HepG2 (cell line): Measurements from ENCODE around the gene XKR7. TPM values are rescaled to one million over a fixed set of nuclear protein-coding genes. Genes with fewer than 3 reads are reported as not detected.

ENCODE experiments used
- ATAC-seq: fragments of 200-7000 bp; cut with Tn5 transposase; 3 replicates; pipeline ENCODE4 v1.9.1; 2020; ENCODE audit warnings: mild to moderate bottlenecking, moderate library complexity
- Bru-seq: library from RNA; stranded (reverse); fragments of 400-500 nt; gene quantifications from one replicate; lab custom pipeline; 2021; lab: Mats Ljungman, UMichigan
- BruChase-seq, 2 experiments: library from RNA; stranded (reverse); fragments of 400-500 nt; gene quantifications; one replicate each; lab custom pipeline; 2021; lab: Mats Ljungman, UMichigan
- BruUV-seq: library from RNA; stranded (reverse); fragments of 400-500 nt; replicated peaks from 2 replicates; lab custom pipeline; 2021; lab: Mats Ljungman, UMichigan
- CTCF ChIA-PET: fragments of 300-600 bp; formaldehyde crosslinking; extraction: SDS; loops from one replicate; lab custom pipeline; 2021; ENCODE audit warnings: low total read pairs, inconsistent platforms, low intra/inter-chr PET ratio; lab: Yijun Ruan, JAX
- POLR2A ChIA-PET: fragments of 350-600 bp; sonication (Branson Sonifier 250); formaldehyde crosslinking; loops from one replicate; lab custom pipeline; 2020; ENCODE audit warnings: antibody characterized with exemption, inconsistent platforms; lab: Yijun Ruan, JAX
- DNase-seq: peaks from one replicate; pipeline ENCODE4 v3.0.0-alpha.2; 2015; ENCODE audit warnings: low spot score
- FAIRE-seq: peaks from 3 replicates; lab custom pipeline; 2011; peaks lifted over from hg19 to GRCh38; lab: Jason Lieb, UNC
- H2AFZ ChIP-seq: one replicate; pipeline ENCODE4 v1.6.1; 2011; ENCODE audit warnings: low read length, inconsistent platforms
- H3K27ac ChIP-seq: fragments of 300-600 bp; 3 replicates; pipeline ENCODE4 v1.8.0; 2011; ENCODE audit warnings: mixed run types, mild to moderate bottlenecking, mixed read lengths, low read length, inconsistent platforms; ENCODE audit not compliant: insufficient read depth; ENCODE audit errors: extremely low read length
- H3K27me3 ChIP-seq, 2 experiments: fragments of 200-600 bp in 1 of 2; 2 replicates in 1 of 2; 3 replicates in 1 of 2; pipeline versions ENCODE4 v1.6.0 to v1.8.0; 2011; ENCODE audit warnings: low read length in 2 of 2, mild to moderate bottlenecking in 2 of 2, moderate library complexity in 2 of 2, inconsistent platforms in 1 of 2; ENCODE audit not compliant: insufficient read depth in 2 of 2, control insufficient read depth in 1 of 2
- H3K36me3 ChIP-seq, 2 experiments: fragments of 200-600 bp in 1 of 2; replicated peaks in 1 of 2; 2 replicates in 1 of 2; 3 replicates in 1 of 2; pipeline versions ENCODE4 v1.5.1 to v1.8.0; 2011; ENCODE audit warnings: low read length in 2 of 2, inconsistent platforms in 1 of 2; ENCODE audit not compliant: insufficient read depth in 2 of 2, control insufficient read depth in 1 of 2
- H3K4me1 ChIP-seq: 2 replicates; pipeline ENCODE4 v1.5.1; 2012; ENCODE audit warnings: low read length, inconsistent platforms; ENCODE audit not compliant: insufficient read depth
- H3K4me2 ChIP-seq: 2 replicates; pipeline ENCODE4 v1.6.0; 2011; ENCODE audit warnings: low read depth, low read length, inconsistent platforms
- H3K4me3 ChIP-seq, 3 experiments: fragments of 200-600 bp in 1 of 3; sonication (generic), shearing (Covaris generic) in 1 of 3; replicated peaks in 1 of 3; 2 replicates each; pipeline ENCODE4 v1.5.1; 2011 to 2016; ENCODE audit warnings: low read length in 3 of 3, inconsistent platforms in 2 of 3, low read depth in 2 of 3, mild to moderate bottlenecking in 2 of 3, control low read depth in 1 of 3, mixed read lengths in 1 of 3; ENCODE audit not compliant: insufficient read depth in 1 of 3
- H3K79me2 ChIP-seq: one replicate; pipeline ENCODE4 v1.6.1; 2011; ENCODE audit warnings: low read length, inconsistent platforms; ENCODE audit not compliant: insufficient read depth
- H3K9ac ChIP-seq: 2 replicates; pipeline ENCODE4 v1.6.0; 2011; ENCODE audit warnings: mild to moderate bottlenecking, low read depth, low read length, inconsistent platforms; ENCODE audit not compliant: insufficient read depth
- H3K9me3 ChIP-seq: 2 replicates; pipeline ENCODE4 v1.5.1; 2012; ENCODE audit warnings: mild to moderate bottlenecking, low read length
- H4K20me1 ChIP-seq: 2 replicates; pipeline ENCODE4 v1.6.0; 2011; ENCODE audit warnings: inconsistent platforms, mild to moderate bottlenecking, low read length, moderate library complexity; ENCODE audit not compliant: insufficient read depth
- ELF4 ChIP-seq: sonication (generic); formaldehyde crosslinking; IDR thresholded peaks from 2 replicates; pipeline ENCODE4 v1.5.0; 2020; ENCODE audit warnings: missing genetic modification reagents, mild to moderate bottlenecking, moderate library complexity, borderline replicate concordance
- ETV6 ChIP-seq: sonication (generic); formaldehyde crosslinking; conservative IDR thresholded peaks from 2 replicates; pipeline ENCODE4 v1.4.0; 2020; ENCODE audit warnings: missing genetic modification reagents
- RFX1 ChIP-seq: fragments of 450-650 bp; IDR thresholded peaks from 2 replicates; pipeline ENCODE4 v1.6.1; 2017
- WGBS: methylation state at CpG from one replicate; pipeline ENCODE4 v1.1.6; 2017; ENCODE audit warnings: low lambda C conversion rate; 5-methylcytosine and 5-hydroxymethylcytosine counted together
- in situ Hi-C: cut with HindIII; loops from 2 replicates; pipeline ENCODE4 v1.10.0; 2017; ENCODE audit warnings: low pct_unique_long_range_greater_than_20kb; ENCODE audit not compliant: extremely low pct_ligation_motif_present
- intact Hi-C: fragments of 100-400 bp; cut with micrococcal nuclease; formaldehyde crosslinking; loops from one replicate; pipeline ENCODE4 v1.10.0; 2022; ENCODE audit not compliant: unreplicated experiment
- long read RNA-seq, 2 experiments: library from RNA in 1 of 2; library from polyadenylated mRNA in 1 of 2; stranded (forward) in 1 of 2; unstranded in 1 of 2; transcript quantifications; one replicate each; pipeline ENCODE4 v2.0.0, GENCODE V29; 2019 to 2022
- polyA minus RNA-seq, 3 experiments: library from RNA; depleted of rRNA, polyadenylated mRNA; stranded (reverse); fragments of >200 nt; gene quantifications; 2 replicates each; pipeline ENCODE4 v1.2.3, GENCODE V29; 2011; ENCODE audit warnings: low replicate concordance in 1 of 3
- polyA plus RNA-seq, 8 experiments: library from polyadenylated mRNA; depleted of rRNA in 3 of 8; stranded (reverse) in 7 of 8; unstranded in 1 of 8; fragments of >200 nt; fragmentation: Illumina TruSeq in 4 of 8; extraction: Trizol in 4 of 8; gene quantifications; 2 replicates each; pipeline versions ENCODE4 v1.2.1 to v1.2.3, GENCODE V29; 2011 to 2016; ENCODE audit warnings: low read depth in 4 of 8, missing spikeins in 1 of 8, mixed read lengths in 1 of 8; ENCODE audit not compliant: insufficient read depth in 1 of 8
- total RNA-seq, 5 experiments: library from RNA; depleted of rRNA; stranded (reverse); fragments of >200 nt; fragmentation: Illumina TruSeq; extraction: Trizol; gene quantifications; 2 replicates each; pipeline ENCODE4 v1.2.3, GENCODE V29; 2016; ENCODE audit warnings: low read depth in 1 of 5
- TF ChIP-seq, protein P1 (sequence below): sonication (generic); formaldehyde crosslinking; IDR thresholded peaks from 2 replicates; pipeline ENCODE4 v1.4.0; 2020; ENCODE audit warnings: missing genetic modification reagents

Gene XKR7, protein sequence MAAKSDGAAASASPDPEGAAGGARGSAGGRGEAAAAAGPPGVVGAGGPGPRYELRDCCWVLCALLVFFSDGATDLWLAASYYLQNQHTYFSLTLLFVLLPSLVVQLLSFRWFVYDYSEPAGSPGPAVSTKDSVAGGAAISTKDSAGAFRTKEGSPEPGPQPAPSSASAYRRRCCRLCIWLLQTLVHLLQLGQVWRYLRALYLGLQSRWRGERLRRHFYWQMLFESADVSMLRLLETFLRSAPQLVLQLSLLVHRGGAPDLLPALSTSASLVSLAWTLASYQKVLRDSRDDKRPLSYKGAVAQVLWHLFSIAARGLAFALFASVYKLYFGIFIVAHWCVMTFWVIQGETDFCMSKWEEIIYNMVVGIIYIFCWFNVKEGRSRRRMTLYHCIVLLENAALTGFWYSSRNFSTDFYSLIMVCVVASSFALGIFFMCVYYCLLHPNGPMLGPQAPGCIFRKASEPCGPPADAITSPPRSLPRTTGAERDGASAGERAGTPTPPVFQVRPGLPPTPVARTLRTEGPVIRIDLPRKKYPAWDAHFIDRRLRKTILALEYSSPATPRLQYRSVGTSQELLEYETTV
- not detected in 2 replicates for total RNA-seq (2016; rRNA removed; fragmentation: Illumina TruSeq; extraction: Trizol)
- total RNA-seq (2016; cell fraction: cytosol; rRNA removed; fragmentation: Illumina TruSeq; extraction: Trizol; ENCODE audit: low read depth) = not detected in 2 replicates
- not detected in 2 replicates for total RNA-seq (2016; cell fraction: insoluble cytoplasmic fraction; rRNA removed; fragmentation: Illumina TruSeq; extraction: Trizol)
- total RNA-seq (2016; cell fraction: membrane; rRNA removed; fragmentation: Illumina TruSeq; extraction: Trizol) = not detected in 2 replicates
- not detected in 2 replicates for total RNA-seq (2016; cell fraction: nucleus; rRNA removed; fragmentation: Illumina TruSeq; extraction: Trizol)
- not detected in 2 replicates for polyA plus RNA-seq (2011; rRNA removed)
- polyA plus RNA-seq (2011; cell fraction: cytosol; rRNA removed) = not detected in 2 replicates
- not detected in 2 replicates for polyA plus RNA-seq (2011; cell fraction: nucleus; rRNA removed)
- not detected in 2 replicates for polyA plus RNA-seq (2012)
- polyA plus RNA-seq (2016; cell fraction: cytosol; fragmentation: Illumina TruSeq; extraction: Trizol; ENCODE audit: low read depth) = not detected in 2 replicates
- not detected in 2 replicates for polyA plus RNA-seq (2016; cell fraction: insoluble cytoplasmic fraction; fragmentation: Illumina TruSeq; extraction: Trizol; ENCODE audit: low read depth)
- not detected in 2 replicates for polyA plus RNA-seq (2016; cell fraction: membrane; fragmentation: Illumina TruSeq; extraction: Trizol; ENCODE audit: low read depth)
- polyA plus RNA-seq (2016; cell fraction: nucleus; fragmentation: Illumina TruSeq; extraction: Trizol; ENCODE audit: insufficient read depth, low read depth) = not detected in 2 replicates
- 0.02 TPM in 1 of 2 replicates, not detected in the other for polyA minus RNA-seq (2011; rRNA and poly(A)+ RNA removed; ENCODE audit: low replicate concordance)
- not detected in 2 replicates for polyA minus RNA-seq (2011; cell fraction: cytosol; rRNA and poly(A)+ RNA removed)
- not detected in 2 replicates for polyA minus RNA-seq (2011; cell fraction: nucleus; rRNA and poly(A)+ RNA removed)
- not detected for Bru-seq, nascent RNA
- percentile 4 among the genes with signal in this experiment for BruChase-seq, experiment 1, labeled RNA remaining after a 6-hour chase
- percentile 3 among the genes with signal in this experiment for BruChase-seq, experiment 2, labeled RNA remaining after a 2-hour chase
- long read RNA-seq, experiment 1 = 0 reads
- long read RNA-seq, experiment 2 = 0 reads

DNA sequence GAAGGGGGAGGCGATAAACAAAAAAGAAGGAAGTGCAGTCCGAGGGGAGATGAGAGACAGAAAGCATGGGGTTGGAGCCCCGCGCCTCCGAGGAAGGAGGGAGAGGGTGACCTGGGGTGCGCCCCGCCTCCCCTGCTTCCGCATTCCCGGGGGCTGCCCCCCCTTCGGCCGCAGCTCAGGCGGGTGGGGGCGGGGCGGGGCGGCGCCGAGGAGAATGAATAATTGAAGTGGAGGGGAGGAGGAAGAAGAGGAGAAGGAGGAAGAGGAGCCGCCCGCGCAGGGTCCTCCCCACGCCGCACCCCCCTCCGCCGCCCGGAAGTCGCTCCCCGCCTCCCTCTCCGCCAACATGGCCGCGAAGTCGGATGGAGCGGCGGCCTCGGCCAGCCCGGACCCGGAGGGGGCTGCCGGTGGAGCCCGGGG, at the start of gene XKR7:
Gene XKR7 (plus strand): TSS at position 322 of the 420 bp plus-strand sequence. CDS start 25 bp downstream, at position 347.
- no peaks in the 10 kb centered on the region for H3K9me3 ChIP-seq
- FAIRE-seq (no peak), DNase-seq (no peak), ATAC-seq (no peak)
- CTCF ChIA-PET = no interaction called here
- intact Hi-C loops = no loop called here
- no peak within 1 kb of the TSS for H3K9ac ChIP-seq
- H2AFZ ChIP-seq = no peak within 1 kb of the TSS
- no peaks in the 10 kb centered on the region; the same call in 1 of the 2 replicates for H4K20me1 ChIP-seq
- H3K4me2 ChIP-seq = no peak within 1 kb of the TSS; the same call in 1 of the 2 replicates
- no peak within 1 kb of the TSS for H3K27ac ChIP-seq
- H3K4me3 ChIP-seq = no peak within 1 kb of the TSS; a peak in 1 of 6 replicates
- no peaks in the 10 kb centered on the region; a peak in 2 of 5 replicates for H3K27me3 ChIP-seq
- WGBS = 43% methylated on average over 31 of the region's 38 CpGs
- TF ChIP-seq ETV6 (CRISPR knock-in tag) = no peak
- TF ChIP-seq RFX1 = no peak
- TF ChIP-seq, protein P1, sequence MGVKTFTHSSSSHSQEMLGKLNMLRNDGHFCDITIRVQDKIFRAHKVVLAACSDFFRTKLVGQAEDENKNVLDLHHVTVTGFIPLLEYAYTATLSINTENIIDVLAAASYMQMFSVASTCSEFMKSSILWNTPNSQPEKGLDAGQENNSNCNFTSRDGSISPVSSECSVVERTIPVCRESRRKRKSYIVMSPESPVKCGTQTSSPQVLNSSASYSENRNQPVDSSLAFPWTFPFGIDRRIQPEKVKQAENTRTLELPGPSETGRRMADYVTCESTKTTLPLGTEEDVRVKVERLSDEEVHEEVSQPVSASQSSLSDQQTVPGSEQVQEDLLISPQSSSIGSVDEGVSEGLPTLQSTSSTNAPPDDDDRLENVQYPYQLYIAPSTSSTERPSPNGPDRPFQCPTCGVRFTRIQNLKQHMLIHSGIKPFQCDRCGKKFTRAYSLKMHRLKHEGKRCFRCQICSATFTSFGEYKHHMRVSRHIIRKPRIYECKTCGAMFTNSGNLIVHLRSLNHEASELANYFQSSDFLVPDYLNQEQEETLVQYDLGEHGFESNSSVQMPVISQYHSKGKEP (CRISPR knock-in tag) = no peak
- no peak for TF ChIP-seq ELF4 (CRISPR knock-in tag)
- no peaks in the 10 kb centered on the region for H3K36me3 ChIP-seq
- H3K79me2 ChIP-seq = no peaks in the 10 kb centered on the region
- no peaks in the 10 kb centered on the region for H3K4me1 ChIP-seq
- in situ Hi-C loops = no loop called here
- no TSS peak for BruUV-seq
- POLR2A ChIA-PET = no interaction called here
